Measurements from ENCODE around the gene STRA6. TPM values are rescaled to one million over a fixed set of nuclear protein-coding genes. Genes with fewer than 3 reads are reported as not detected.

STRA6 gene
- total RNA-seq, 3 donors from 2014 or later (not counting 1 experiment from before 2014, with no cell fraction given), result not detected

GRCh38 chr15:74250266-74250665 lies 47.7 kb upstream of the STRA6 start:
- Histone ChIP-seq H3K4me1 (ENCODE audit: control insufficient read depth, insufficient read depth, low read length) (no peaks in the 10 kb centered on the region), H3K27me3 (ENCODE audit: control insufficient read depth, insufficient read depth, low read length) (no peaks in the 10 kb centered on the region), H3K4me3 (ENCODE audit: low read length) (no peak overlapping the region), H3K27ac (ENCODE audit: low read length) (no peak overlapping the region), H3K36me3 (ENCODE audit: control insufficient read depth, insufficient read depth, low read length) (no peaks in the 10 kb centered on the region), H3K9me3 (ENCODE audit: control insufficient read depth, insufficient read depth, low read length) (no peaks in the 10 kb centered on the region)
- no peak overlapping the region for H3K4me3 Mint-ChIP-seq
- 83% methylated on average over 6 of the region's 6 CpGs for WGBS (ENCODE audit: insufficient coverage)
- H3K27me3 Mint-ChIP-seq (ENCODE audit: low read depth in 2 of 2), result peaks cover 15 to 19% of the 10 kb centered on the region in 2 donors
- H3K27ac Mint-ChIP-seq, result no peak overlapping the region
- H3K9me3 Mint-ChIP-seq, result no peaks in the 10 kb centered on the region
- intact Hi-C loops (cut with micrococcal nuclease), result no loop called here
- H3K4me1 Mint-ChIP-seq, result no peaks in the 10 kb centered on the region
- no peak for TF ChIP-seq CTCF (IDR thresholded peaks at IDR 0.05)
- no peak for DNase-seq
- ATAC-seq, result no peak
- H3K36me3 Mint-ChIP-seq, result no peaks in the 10 kb centered on the region

DNA sequence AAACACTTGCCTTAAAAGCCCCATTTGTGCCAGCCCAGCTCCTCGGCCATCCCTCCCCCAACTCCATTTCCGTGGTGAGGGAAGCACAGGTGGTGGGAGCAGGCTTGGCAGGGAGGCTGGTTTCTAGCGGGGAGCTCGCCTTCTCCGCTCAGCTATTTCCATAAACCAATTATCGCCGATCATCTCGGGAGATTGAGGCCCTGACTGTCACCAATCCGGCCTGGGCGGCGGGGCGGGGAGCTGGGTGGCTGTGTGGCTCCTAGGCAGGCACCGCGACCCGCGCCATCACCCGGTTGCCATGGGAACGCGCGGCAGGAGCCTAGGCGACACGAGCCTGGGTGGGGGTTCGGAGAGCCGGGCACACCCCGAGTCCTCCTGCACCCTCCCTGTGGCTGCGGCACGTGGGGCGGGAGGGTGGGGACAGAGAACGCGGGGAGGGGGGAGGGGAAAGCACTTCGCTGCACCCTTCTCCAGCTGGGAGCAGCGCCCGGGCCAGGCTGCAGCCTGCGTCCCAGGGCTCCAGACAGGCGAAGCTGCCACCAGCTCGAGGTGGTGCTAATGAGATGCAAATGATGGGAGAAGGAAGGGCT lies 42.9 kb upstream of the STRA6 start:
- Mint-ChIP-seq H3K27me3 (ENCODE audit: low read depth in 2 of 2) (peaks cover 24 to 36% of the 10 kb centered on the region in 2 donors), H3K4me1 (peaks cover 0 to 7% of the 10 kb centered on the region in 2 donors), H3K4me3 (no peak overlapping the region), H3K36me3 (no peaks in the 10 kb centered on the region), H3K27ac (no peak overlapping the region), H3K9me3 (no peaks in the 10 kb centered on the region)
- WGBS (ENCODE audit: insufficient coverage), result 7% methylated on average over 32 of the region's 36 CpGs
- Histone ChIP-seq H3K36me3 (ENCODE audit: control insufficient read depth, insufficient read depth, low read length) (no peaks in the 10 kb centered on the region), H3K4me1 (ENCODE audit: control insufficient read depth, insufficient read depth, low read length) (no peaks in the 10 kb centered on the region), H3K27me3 (ENCODE audit: control insufficient read depth, insufficient read depth, low read length) (peaks cover 4% of the 10 kb centered on the region), H3K27ac (ENCODE audit: low read length) (no peak overlapping the region), H3K4me3 (ENCODE audit: low read length) (no peak overlapping the region), H3K9me3 (ENCODE audit: control insufficient read depth, insufficient read depth, low read length) (no peaks in the 10 kb centered on the region)
- no peak for ATAC-seq
- no peak for TF ChIP-seq CTCF (IDR thresholded peaks at IDR 0.05)
- intact Hi-C loops (cut with micrococcal nuclease), result no loop called here
- peak in 1 of 2 donors; percentile 37 for DNase-seq

GRCh38 chr15:74244822-74245341 lies 42.3 kb upstream of the STRA6 start:
- Mint-ChIP-seq H3K4me3 (no peak overlapping the region), H3K9me3 (no peaks in the 10 kb centered on the region), H3K27me3 (ENCODE audit: low read depth in 2 of 2) (peaks cover 24 to 32% of the 10 kb centered on the region in 2 donors), H3K27ac (no peak overlapping the region), H3K36me3 (no peaks in the 10 kb centered on the region), H3K4me1 (peaks cover 0 to 7% of the 10 kb centered on the region in 2 donors)
- Histone ChIP-seq H3K36me3 (ENCODE audit: control insufficient read depth, insufficient read depth, low read length) (no peaks in the 10 kb centered on the region), H3K27ac (ENCODE audit: low read length) (no peak overlapping the region), H3K9me3 (ENCODE audit: control insufficient read depth, insufficient read depth, low read length) (no peaks in the 10 kb centered on the region), H3K27me3 (ENCODE audit: control insufficient read depth, insufficient read depth, low read length) (peaks cover 4% of the 10 kb centered on the region), H3K4me3 (ENCODE audit: low read length) (no peak overlapping the region), H3K4me1 (ENCODE audit: control insufficient read depth, insufficient read depth, low read length) (no peaks in the 10 kb centered on the region)
- no peak for DNase-seq
- no peak for TF ChIP-seq CTCF (IDR thresholded peaks at IDR 0.05)
- intact Hi-C loops (cut with micrococcal nuclease), result no loop called here
- WGBS (ENCODE audit: insufficient coverage), result 63% methylated on average over 4 of the region's 4 CpGs
- no peak for ATAC-seq

DNA sequence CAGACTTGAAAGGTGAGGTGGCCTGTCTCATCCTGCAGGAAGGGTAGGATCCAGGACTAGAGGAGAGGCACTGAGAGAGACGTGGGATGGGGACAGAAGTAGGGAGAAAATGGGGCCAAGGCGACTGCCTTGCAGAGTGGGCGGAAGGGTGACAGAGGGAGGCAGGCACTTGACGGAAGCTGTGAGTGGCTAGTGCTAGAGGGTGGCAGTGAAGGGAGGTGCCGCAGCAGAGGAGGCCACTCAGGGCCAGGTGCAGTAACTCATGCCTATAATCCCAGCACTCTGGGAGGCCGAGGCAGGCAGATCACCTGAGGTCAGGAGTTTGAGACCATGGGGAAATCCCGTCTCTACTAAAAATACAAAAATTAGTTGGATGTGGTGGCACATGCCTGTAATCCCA lies 40.8 kb upstream of the STRA6 start:
- Histone ChIP-seq H3K36me3 (ENCODE audit: control insufficient read depth, insufficient read depth, low read length) (no peaks in the 10 kb centered on the region), H3K4me3 (ENCODE audit: low read length) (no peak overlapping the region), H3K4me1 (ENCODE audit: control insufficient read depth, insufficient read depth, low read length) (no peaks in the 10 kb centered on the region), H3K27ac (ENCODE audit: low read length) (no peak overlapping the region), H3K9me3 (ENCODE audit: control insufficient read depth, insufficient read depth, low read length) (no peaks in the 10 kb centered on the region), H3K27me3 (ENCODE audit: control insufficient read depth, insufficient read depth, low read length) (peaks cover 4% of the 10 kb centered on the region)
- no peaks in the 10 kb centered on the region for H3K36me3 Mint-ChIP-seq
- ATAC-seq (no peak), DNase-seq (no peak)
- H3K9me3 Mint-ChIP-seq, result no peaks in the 10 kb centered on the region
- no peak overlapping the region for H3K27ac Mint-ChIP-seq
- no peak for TF ChIP-seq CTCF (IDR thresholded peaks at IDR 0.05)
- intact Hi-C loops (cut with micrococcal nuclease), result no loop called here
- peaks cover 0 to 7% of the 10 kb centered on the region in 2 donors for H3K4me1 Mint-ChIP-seq
- no peak overlapping the region for H3K4me3 Mint-ChIP-seq
- WGBS (ENCODE audit: insufficient coverage), result 75% methylated on average over 7 of the region's 7 CpGs
- H3K27me3 Mint-ChIP-seq (ENCODE audit: low read depth in 2 of 2), result peaks cover 24 to 31% of the 10 kb centered on the region in 2 donors
